HepG2 (cell line): Measurements from ENCODE around the gene UPB1. TPM values are rescaled to one million over a fixed set of nuclear protein-coding genes. Genes with fewer than 3 reads are reported as not detected.

Experiments
- ELK4 ChIP-seq: sonication (generic); formaldehyde crosslinking; IDR thresholded peaks from 2 replicates; pipeline ENCODE4 v1.9.0; 2021; ENCODE audit warnings: missing genetic modification reagents, borderline replicate concordance
- FOXA1 ChIP-seq, 2 experiments: fragments of 450-650 bp in 1 of 2; sonication (generic) in 1 of 2; formaldehyde crosslinking in 1 of 2; IDR thresholded peaks; 2 replicates each; pipeline versions ENCODE4 v1.4.0 to v1.6.1; 2016 to 2020; ENCODE audit warnings: missing genetic modification reagents in 1 of 2
- HNF4A ChIP-seq: sonication (generic); formaldehyde crosslinking; IDR thresholded peaks from 2 replicates; pipeline ENCODE4 v1.4.0; 2020; ENCODE audit warnings: missing genetic modification reagents
- HNRNPH1 ChIP-seq: fragments of 200-400 bp; formaldehyde crosslinking; optimal IDR thresholded peaks from 2 replicates; pipeline ENCODE3; 2017; ENCODE audit warnings: mild to moderate bottlenecking, low read depth, low read length
- NCOA1 ChIP-seq: sonication (generic); formaldehyde crosslinking; IDR thresholded peaks from 2 replicates; pipeline ENCODE4 v1.9.0; 2021; ENCODE audit warnings: missing genetic modification reagents
- NFIB ChIP-seq: sonication (generic); formaldehyde crosslinking; IDR thresholded peaks from 2 replicates; pipeline ENCODE4 v1.9.0; 2021; ENCODE audit warnings: missing genetic modification reagents, mild to moderate bottlenecking, borderline replicate concordance
- NFYC ChIP-seq: IDR thresholded peaks from 2 replicates; pipeline ENCODE4 v1.6.1; 2016; ENCODE audit warnings: missing genetic modification reagents, missing compliant biosample characterization
- SALL2 ChIP-seq: sonication (generic); formaldehyde crosslinking; IDR thresholded peaks from 2 replicates; pipeline ENCODE4 v1.8.1; 2023; ENCODE audit warnings: mild to moderate bottlenecking, missing genetic modification reagents, inconsistent platforms
- TBX3 ChIP-seq: fragments of 450-650 bp; IDR thresholded peaks from 2 replicates; pipeline ENCODE4 v1.6.1; 2017; ENCODE audit warnings: antibody characterized with exemption, mild to moderate bottlenecking, inconsistent platforms, borderline replicate concordance
- YY1 ChIP-seq: IDR thresholded peaks from 2 replicates; pipeline ENCODE4 v1.6.1; 2011; ENCODE audit warnings: low read length, low read depth, moderate library complexity, mild to moderate bottlenecking; ENCODE audit not compliant: insufficient read depth, insufficient replicate concordance
- ZBTB20 ChIP-seq: sonication (generic); formaldehyde crosslinking; IDR thresholded peaks from 2 replicates; pipeline ENCODE4 v1.8.1; 2023; ENCODE audit warnings: missing genetic modification reagents, low read depth, mild to moderate bottlenecking, borderline replicate concordance
- ZFP36 ChIP-seq: fragments of 150-350 bp; IDR thresholded peaks from 2 replicates; pipeline ENCODE4 v1.6.1; 2018; ENCODE audit warnings: borderline replicate concordance, low read length, low read depth; ENCODE audit not compliant: partially characterized antibody
- ZNF367 ChIP-seq: sonication (generic); formaldehyde crosslinking; IDR thresholded peaks from 2 replicates; pipeline ENCODE4 v1.4.0; 2020; ENCODE audit warnings: missing genetic modification reagents, borderline replicate concordance
- ZNF567 ChIP-seq: sonication (generic); formaldehyde crosslinking; IDR thresholded peaks from 2 replicates; pipeline ENCODE4 v1.8.1; 2023; ENCODE audit warnings: mild to moderate bottlenecking, missing genetic modification reagents, borderline replicate concordance
- ZNF768 ChIP-seq: sonication (generic); formaldehyde crosslinking; IDR thresholded peaks from 2 replicates; pipeline ENCODE4 v1.4.0; 2020; ENCODE audit warnings: missing genetic modification reagents
- ZNF839 ChIP-seq: sonication (generic); formaldehyde crosslinking; IDR thresholded peaks from 2 replicates; pipeline ENCODE4 v1.4.0; 2020; ENCODE audit warnings: missing genetic modification reagents, mild to moderate bottlenecking, borderline replicate concordance
- polyA plus RNA-seq, 8 experiments: library from polyadenylated mRNA; depleted of rRNA in 3 of 8; stranded (reverse) in 7 of 8; unstranded in 1 of 8; fragments of >200 nt; fragmentation: Illumina TruSeq in 4 of 8; extraction: Trizol in 4 of 8; gene quantifications; 2 replicates each; pipeline versions ENCODE4 v1.2.1 to v1.2.3, GENCODE V29; 2011 to 2016; ENCODE audit warnings: low read depth in 4 of 8, missing spikeins in 1 of 8, mixed read lengths in 1 of 8; ENCODE audit not compliant: insufficient read depth in 1 of 8
- total RNA-seq, 5 experiments: library from RNA; depleted of rRNA; stranded (reverse); fragments of >200 nt; fragmentation: Illumina TruSeq; extraction: Trizol; gene quantifications; 2 replicates each; pipeline ENCODE4 v1.2.3, GENCODE V29; 2016; ENCODE audit warnings: low read depth in 1 of 5
- TF ChIP-seq, protein P1 (sequence below): sonication (generic); formaldehyde crosslinking; IDR thresholded peaks from 2 replicates; pipeline ENCODE4 v1.5.0; 2020; ENCODE audit warnings: mild to moderate bottlenecking, missing genetic modification reagents
- TF ChIP-seq, protein P2 (sequence below): sonication (generic); formaldehyde crosslinking; IDR thresholded peaks from 2 replicates; pipeline ENCODE4 v1.5.0; 2020; ENCODE audit warnings: missing genetic modification reagents
- TF ChIP-seq, protein P3 (sequence below): sonication (generic); formaldehyde crosslinking; IDR thresholded peaks from 2 replicates; pipeline ENCODE4 v1.8.0; 2022; ENCODE audit warnings: mild to moderate bottlenecking, missing genetic modification reagents, moderate library complexity
- TF ChIP-seq, protein P4 (sequence below): sonication (generic); formaldehyde crosslinking; IDR thresholded peaks from 2 replicates; pipeline ENCODE4 v1.8.1; 2023; ENCODE audit warnings: mild to moderate bottlenecking, missing genetic modification reagents
- TF ChIP-seq, protein P5 (sequence below): sonication (generic); formaldehyde crosslinking; IDR thresholded peaks from 2 replicates; pipeline ENCODE4 v1.4.0; 2020; ENCODE audit warnings: mild to moderate bottlenecking, missing genetic modification reagents

UPB1 gene
- total and polyA plus RNA-seq, 2 of the 13 experiments (the other 11 are each of a cell fraction or from before 2014, with no cell fraction given), result 0.38 to 1.2 TPM

- TF ChIP-seq, protein P1, sequence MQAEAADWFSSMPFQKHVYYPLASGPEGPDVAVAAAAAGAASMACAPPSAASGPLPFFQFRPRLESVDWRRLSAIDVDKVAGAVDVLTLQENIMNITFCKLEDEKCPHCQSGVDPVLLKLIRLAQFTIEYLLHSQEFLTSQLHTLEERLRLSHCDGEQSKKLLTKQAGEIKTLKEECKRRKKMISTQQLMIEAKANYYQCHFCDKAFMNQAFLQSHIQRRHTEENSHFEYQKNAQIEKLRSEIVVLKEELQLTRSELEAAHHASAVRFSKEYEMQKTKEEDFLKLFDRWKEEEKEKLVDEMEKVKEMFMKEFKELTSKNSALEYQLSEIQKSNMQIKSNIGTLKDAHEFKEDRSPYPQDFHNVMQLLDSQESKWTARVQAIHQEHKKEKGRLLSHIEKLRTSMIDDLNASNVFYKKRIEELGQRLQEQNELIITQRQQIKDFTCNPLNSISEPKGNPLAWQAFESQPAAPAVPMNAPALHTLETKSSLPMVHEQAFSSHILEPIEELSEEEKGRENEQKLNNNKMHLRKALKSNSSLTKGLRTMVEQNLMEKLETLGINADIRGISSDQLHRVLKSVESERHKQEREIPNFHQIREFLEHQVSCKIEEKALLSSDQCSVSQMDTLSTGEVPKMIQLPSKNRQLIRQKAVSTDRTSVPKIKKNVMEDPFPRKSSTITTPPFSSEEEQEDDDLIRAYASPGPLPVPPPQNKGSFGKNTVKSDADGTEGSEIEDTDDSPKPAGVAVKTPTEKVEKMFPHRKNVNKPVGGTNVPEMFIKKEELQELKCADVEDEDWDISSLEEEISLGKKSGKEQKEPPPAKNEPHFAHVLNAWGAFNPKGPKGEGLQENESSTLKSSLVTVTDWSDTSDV (CRISPR knock-in tag), result no peak
- TF ChIP-seq ZBTB20 (no peak), YY1 (no peak), ZNF839 (no peak), TBX3 (no peak), HNRNPH1 (no peak), ELK4 (CRISPR knock-in tag) (no peak), NFIB (CRISPR knock-in tag) (no peak), ZNF367 (CRISPR knock-in tag) (no peak), ZFP36 (no peak), HNF4A (peak; percentile 77), NFYC (CRISPR knock-in tag) (no peak), ZNF567 (CRISPR knock-in tag) (no peak), NCOA1 (no peak), SALL2 (CRISPR knock-in tag) (no peak), ZNF768 (CRISPR knock-in tag) (no peak), FOXA1 (IDR thresholded peaks at IDR 0.05) (no peak), FOXA1 (CRISPR knock-in tag; IDR thresholded peaks at IDR 0.05) (no peak)
- TF ChIP-seq, protein P2, sequence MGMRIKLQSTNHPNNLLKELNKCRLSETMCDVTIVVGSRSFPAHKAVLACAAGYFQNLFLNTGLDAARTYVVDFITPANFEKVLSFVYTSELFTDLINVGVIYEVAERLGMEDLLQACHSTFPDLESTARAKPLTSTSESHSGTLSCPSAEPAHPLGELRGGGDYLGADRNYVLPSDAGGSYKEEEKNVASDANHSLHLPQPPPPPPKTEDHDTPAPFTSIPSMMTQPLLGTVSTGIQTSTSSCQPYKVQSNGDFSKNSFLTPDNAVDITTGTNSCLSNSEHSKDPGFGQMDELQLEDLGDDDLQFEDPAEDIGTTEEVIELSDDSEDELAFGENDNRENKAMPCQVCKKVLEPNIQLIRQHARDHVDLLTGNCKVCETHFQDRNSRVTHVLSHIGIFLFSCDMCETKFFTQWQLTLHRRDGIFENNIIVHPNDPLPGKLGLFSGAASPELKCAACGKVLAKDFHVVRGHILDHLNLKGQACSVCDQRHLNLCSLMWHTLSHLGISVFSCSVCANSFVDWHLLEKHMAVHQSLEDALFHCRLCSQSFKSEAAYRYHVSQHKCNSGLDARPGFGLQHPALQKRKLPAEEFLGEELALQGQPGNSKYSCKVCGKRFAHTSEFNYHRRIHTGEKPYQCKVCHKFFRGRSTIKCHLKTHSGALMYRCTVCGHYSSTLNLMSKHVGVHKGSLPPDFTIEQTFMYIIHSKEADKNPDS (CRISPR knock-in tag), result no peak
- TF ChIP-seq, protein P3, sequence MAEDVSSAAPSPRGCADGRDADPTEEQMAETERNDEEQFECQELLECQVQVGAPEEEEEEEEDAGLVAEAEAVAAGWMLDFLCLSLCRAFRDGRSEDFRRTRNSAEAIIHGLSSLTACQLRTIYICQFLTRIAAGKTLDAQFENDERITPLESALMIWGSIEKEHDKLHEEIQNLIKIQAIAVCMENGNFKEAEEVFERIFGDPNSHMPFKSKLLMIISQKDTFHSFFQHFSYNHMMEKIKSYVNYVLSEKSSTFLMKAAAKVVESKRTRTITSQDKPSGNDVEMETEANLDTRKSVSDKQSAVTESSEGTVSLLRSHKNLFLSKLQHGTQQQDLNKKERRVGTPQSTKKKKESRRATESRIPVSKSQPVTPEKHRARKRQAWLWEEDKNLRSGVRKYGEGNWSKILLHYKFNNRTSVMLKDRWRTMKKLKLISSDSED (CRISPR knock-in tag), result no peak
- TF ChIP-seq, protein P4, sequence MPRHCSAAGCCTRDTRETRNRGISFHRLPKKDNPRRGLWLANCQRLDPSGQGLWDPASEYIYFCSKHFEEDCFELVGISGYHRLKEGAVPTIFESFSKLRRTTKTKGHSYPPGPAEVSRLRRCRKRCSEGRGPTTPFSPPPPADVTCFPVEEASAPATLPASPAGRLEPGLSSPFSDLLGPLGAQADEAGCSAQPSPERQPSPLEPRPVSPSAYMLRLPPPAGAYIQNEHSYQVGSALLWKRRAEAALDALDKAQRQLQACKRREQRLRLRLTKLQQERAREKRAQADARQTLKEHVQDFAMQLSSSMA (CRISPR knock-in tag), result no peak
- TF ChIP-seq, protein P5, sequence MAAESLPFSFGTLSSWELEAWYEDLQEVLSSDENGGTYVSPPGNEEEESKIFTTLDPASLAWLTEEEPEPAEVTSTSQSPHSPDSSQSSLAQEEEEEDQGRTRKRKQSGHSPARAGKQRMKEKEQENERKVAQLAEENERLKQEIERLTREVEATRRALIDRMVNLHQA (CRISPR knock-in tag), result no peak
These were observed 69.4 kb downstream of the UPB1 start (continued) for GRCh38 chr22:24564376-24565058.
